Prostate gland (tissue), 2 donors: Measurements from ENCODE around the gene KDR.

ENCODE experiments used
- POLR2A ChIP-seq: fragments of 450-650 bp; IDR thresholded peaks from one replicate; pipeline ENCODE4 v1.6.1; 2016; ENCODE audit warnings: antibody characterized with exemption, mild to moderate bottlenecking
- POLR2AphosphoS5 ChIP-seq: sonication (generic); formaldehyde crosslinking; IDR thresholded peaks from one replicate; pipeline ENCODE4 v1.6.1; 2017; ENCODE audit warnings: antibody characterized with exemption
- TF ChIP-seq, protein P1 (sequence below), 4 experiments: fragments of 200-600 bp in 2 of 4; fragments of 450-650 bp in 2 of 4; sonication (generic) in 2 of 4; IDR thresholded peaks; 1 replicate in 3 of 4; 2 replicates in 1 of 4; pipeline ENCODE4 v1.5.1; 2016 to 2019; ENCODE audit warnings: antibody characterized with exemption in 4 of 4, mild to moderate bottlenecking in 2 of 4, moderate library complexity in 2 of 4

- TF ChIP-seq, protein P1, sequence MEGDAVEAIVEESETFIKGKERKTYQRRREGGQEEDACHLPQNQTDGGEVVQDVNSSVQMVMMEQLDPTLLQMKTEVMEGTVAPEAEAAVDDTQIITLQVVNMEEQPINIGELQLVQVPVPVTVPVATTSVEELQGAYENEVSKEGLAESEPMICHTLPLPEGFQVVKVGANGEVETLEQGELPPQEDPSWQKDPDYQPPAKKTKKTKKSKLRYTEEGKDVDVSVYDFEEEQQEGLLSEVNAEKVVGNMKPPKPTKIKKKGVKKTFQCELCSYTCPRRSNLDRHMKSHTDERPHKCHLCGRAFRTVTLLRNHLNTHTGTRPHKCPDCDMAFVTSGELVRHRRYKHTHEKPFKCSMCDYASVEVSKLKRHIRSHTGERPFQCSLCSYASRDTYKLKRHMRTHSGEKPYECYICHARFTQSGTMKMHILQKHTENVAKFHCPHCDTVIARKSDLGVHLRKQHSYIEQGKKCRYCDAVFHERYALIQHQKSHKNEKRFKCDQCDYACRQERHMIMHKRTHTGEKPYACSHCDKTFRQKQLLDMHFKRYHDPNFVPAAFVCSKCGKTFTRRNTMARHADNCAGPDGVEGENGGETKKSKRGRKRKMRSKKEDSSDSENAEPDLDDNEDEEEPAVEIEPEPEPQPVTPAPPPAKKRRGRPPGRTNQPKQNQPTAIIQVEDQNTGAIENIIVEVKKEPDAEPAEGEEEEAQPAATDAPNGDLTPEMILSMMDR (IDR thresholded peaks at IDR 0.05), result no peak
- TF ChIP-seq POLR2AphosphoS5 (no peak), POLR2A (no peak)
These were observed 896 bp downstream of the KDR start for GRCh38 chr4:55124322-55125076.
